IMR-90 (cell line): ENCODE measurements around the gene COPZ2.

Experiments
- BHLHE40 ChIP-seq: fragments of 150-350 bp; IDR thresholded peaks from 2 replicates; pipeline ENCODE4 v1.6.1; 2016; ENCODE audit warnings: mild to moderate bottlenecking, low read depth, low read length
- CEBPB ChIP-seq: IDR thresholded peaks from 2 replicates; pipeline ENCODE4 v1.6.1; 2012; ENCODE audit warnings: low read depth, low read length, improper control_type of control experiment
- CHD1 ChIP-seq: IDR thresholded peaks from 2 replicates; pipeline ENCODE4 v1.6.1; 2012; ENCODE audit warnings: low read depth, low read length, improper control_type of control experiment
- FOS ChIP-seq: fragments of 150-350 bp; IDR thresholded peaks from 2 replicates; pipeline ENCODE4 v1.6.1; 2016; ENCODE audit warnings: low read depth, low read length
- MAFK ChIP-seq: IDR thresholded peaks from 2 replicates; pipeline ENCODE4 v1.6.1; 2012; ENCODE audit warnings: low read depth, low read length, improper control_type of control experiment
- MAZ ChIP-seq: IDR thresholded peaks from 2 replicates; pipeline ENCODE4 v1.6.1; 2012; ENCODE audit warnings: low read depth, mild to moderate bottlenecking, low read length, improper control_type of control experiment, moderate library complexity, borderline replicate concordance
- NFE2L2 ChIP-seq: fragments of 150-350 bp; IDR thresholded peaks from 2 replicates; pipeline ENCODE4 v1.6.1; 2016; ENCODE audit warnings: low read depth, mild to moderate bottlenecking, low read length
- POLR2A ChIP-seq: IDR thresholded peaks from 2 replicates; pipeline ENCODE4 v1.6.1; 2012; ENCODE audit warnings: mild to moderate bottlenecking, low read depth, low read length
- RCOR1 ChIP-seq: IDR thresholded peaks from 2 replicates; pipeline ENCODE4 v1.6.1; 2012; ENCODE audit warnings: mild to moderate bottlenecking, low read length, improper control_type of control experiment; ENCODE audit not compliant: insufficient replicate concordance
- RFX5 ChIP-seq: IDR thresholded peaks from 2 replicates; pipeline ENCODE4 v1.8.0; 2012; ENCODE audit warnings: low read depth, mild to moderate bottlenecking, low read length, moderate library complexity
- SMC3 ChIP-seq: fragments of 150-350 bp; IDR thresholded peaks from 2 replicates; pipeline ENCODE4 v1.6.1; 2016; ENCODE audit warnings: low read depth, mild to moderate bottlenecking, antibody characterized with exemption, low read length, moderate library complexity
- TF ChIP-seq, protein P1 (sequence below): conservative IDR thresholded peaks from 2 replicates; pipeline ENCODE4 v1.5.1; 2012; ENCODE audit warnings: mild to moderate bottlenecking, low read depth, low read length, improper control_type of control experiment
- TF ChIP-seq, protein P2 (sequence below): fragments of 150-350 bp; IDR thresholded peaks from 2 replicates; pipeline ENCODE4 v1.6.1; 2016; ENCODE audit warnings: low read depth, mild to moderate bottlenecking, low read length, moderate library complexity, borderline replicate concordance

DNA sequence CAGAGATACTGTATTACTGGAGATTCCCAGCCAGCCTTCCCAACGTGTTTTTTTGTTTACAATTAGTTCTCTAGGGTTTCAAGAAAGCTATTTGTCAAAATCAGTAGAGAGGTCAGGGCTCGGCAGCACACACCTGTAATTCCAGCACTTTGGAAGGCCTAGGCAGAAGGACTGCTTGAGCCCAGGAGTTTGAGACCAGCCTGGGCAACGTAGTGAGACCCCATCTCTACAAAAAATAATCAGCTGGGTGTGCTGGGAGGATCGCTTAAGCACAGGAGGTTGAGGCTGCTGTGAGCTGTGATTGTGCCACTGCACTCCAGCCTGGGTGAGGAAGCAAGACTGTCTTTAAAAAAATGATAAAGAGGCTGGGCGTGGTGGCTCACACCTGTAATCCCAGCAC is 44.3 kb upstream of the COPZ2 start:
- no peak for TF ChIP-seq BHLHE40
- TF ChIP-seq SMC3: no peak
- no peak for TF ChIP-seq CEBPB
- TF ChIP-seq, protein P1, sequence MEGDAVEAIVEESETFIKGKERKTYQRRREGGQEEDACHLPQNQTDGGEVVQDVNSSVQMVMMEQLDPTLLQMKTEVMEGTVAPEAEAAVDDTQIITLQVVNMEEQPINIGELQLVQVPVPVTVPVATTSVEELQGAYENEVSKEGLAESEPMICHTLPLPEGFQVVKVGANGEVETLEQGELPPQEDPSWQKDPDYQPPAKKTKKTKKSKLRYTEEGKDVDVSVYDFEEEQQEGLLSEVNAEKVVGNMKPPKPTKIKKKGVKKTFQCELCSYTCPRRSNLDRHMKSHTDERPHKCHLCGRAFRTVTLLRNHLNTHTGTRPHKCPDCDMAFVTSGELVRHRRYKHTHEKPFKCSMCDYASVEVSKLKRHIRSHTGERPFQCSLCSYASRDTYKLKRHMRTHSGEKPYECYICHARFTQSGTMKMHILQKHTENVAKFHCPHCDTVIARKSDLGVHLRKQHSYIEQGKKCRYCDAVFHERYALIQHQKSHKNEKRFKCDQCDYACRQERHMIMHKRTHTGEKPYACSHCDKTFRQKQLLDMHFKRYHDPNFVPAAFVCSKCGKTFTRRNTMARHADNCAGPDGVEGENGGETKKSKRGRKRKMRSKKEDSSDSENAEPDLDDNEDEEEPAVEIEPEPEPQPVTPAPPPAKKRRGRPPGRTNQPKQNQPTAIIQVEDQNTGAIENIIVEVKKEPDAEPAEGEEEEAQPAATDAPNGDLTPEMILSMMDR: no peak
- TF ChIP-seq POLR2A: no peak
- no peak for TF ChIP-seq RCOR1
- TF ChIP-seq NFE2L2: no peak
- no peak for TF ChIP-seq MAZ
- TF ChIP-seq, protein P2, sequence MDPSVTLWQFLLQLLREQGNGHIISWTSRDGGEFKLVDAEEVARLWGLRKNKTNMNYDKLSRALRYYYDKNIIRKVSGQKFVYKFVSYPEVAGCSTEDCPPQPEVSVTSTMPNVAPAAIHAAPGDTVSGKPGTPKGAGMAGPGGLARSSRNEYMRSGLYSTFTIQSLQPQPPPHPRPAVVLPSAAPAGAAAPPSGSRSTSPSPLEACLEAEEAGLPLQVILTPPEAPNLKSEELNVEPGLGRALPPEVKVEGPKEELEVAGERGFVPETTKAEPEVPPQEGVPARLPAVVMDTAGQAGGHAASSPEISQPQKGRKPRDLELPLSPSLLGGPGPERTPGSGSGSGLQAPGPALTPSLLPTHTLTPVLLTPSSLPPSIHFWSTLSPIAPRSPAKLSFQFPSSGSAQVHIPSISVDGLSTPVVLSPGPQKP: no peak
- TF ChIP-seq CHD1: no peak
- TF ChIP-seq MAFK: no peak
- no peak for TF ChIP-seq RFX5
- TF ChIP-seq FOS: no peak
